Suprapubic skin (tissue), 3 donors: ENCODE measurements around the gene HOXA1.

Experiments
- POLR2A ChIP-seq, 2 donors: fragments of 450-650 bp; IDR thresholded peaks; one replicate each; pipeline ENCODE4 v1.6.1; 2017; ENCODE audit warnings: antibody characterized with exemption in 2 of 2, mild to moderate bottlenecking in 2 of 2, moderate library complexity in 2 of 2
- TF ChIP-seq, protein P1 (sequence below), 2 donors: fragments of 200-600 bp in 1 of 2; fragments of 450-650 bp in 1 of 2; sonication (generic) in 1 of 2; IDR thresholded peaks; one replicate each; pipeline ENCODE4 v1.5.1; 2016 to 2019; ENCODE audit warnings: antibody characterized with exemption in 2 of 2, mild to moderate bottlenecking in 1 of 2, moderate library complexity in 1 of 2

DNA sequence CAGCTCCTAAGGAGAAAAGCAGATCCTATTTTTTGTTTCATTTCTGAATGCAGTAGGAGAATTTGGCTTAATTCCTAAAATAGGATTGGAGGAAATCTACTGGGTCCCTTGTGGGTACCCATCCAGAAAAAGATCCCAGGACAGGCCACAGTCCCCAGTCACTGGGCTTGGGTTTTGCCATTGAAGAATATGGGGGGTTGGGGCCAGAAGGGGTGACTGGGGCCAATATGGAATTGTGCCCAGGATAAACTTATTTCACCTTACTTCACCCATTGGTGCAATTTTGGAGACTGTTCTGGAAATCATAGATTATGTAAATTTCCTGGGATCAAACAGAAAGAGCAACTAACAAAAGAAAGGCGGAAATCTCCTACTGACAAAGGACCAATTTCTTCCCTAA lies 42.7 kb upstream of the HOXA1 start:
- TF ChIP-seq, protein P1, sequence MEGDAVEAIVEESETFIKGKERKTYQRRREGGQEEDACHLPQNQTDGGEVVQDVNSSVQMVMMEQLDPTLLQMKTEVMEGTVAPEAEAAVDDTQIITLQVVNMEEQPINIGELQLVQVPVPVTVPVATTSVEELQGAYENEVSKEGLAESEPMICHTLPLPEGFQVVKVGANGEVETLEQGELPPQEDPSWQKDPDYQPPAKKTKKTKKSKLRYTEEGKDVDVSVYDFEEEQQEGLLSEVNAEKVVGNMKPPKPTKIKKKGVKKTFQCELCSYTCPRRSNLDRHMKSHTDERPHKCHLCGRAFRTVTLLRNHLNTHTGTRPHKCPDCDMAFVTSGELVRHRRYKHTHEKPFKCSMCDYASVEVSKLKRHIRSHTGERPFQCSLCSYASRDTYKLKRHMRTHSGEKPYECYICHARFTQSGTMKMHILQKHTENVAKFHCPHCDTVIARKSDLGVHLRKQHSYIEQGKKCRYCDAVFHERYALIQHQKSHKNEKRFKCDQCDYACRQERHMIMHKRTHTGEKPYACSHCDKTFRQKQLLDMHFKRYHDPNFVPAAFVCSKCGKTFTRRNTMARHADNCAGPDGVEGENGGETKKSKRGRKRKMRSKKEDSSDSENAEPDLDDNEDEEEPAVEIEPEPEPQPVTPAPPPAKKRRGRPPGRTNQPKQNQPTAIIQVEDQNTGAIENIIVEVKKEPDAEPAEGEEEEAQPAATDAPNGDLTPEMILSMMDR (IDR thresholded peaks at IDR 0.05) = no peak
- TF ChIP-seq POLR2A (IDR thresholded peaks at IDR 0.05) = no peak
